Lower leg skin (tissue), 3 donors: Measurements from ENCODE around the gene CMIP.

ENCODE experiments used
- POLR2A ChIP-seq, 2 donors: fragments of 450-650 bp; IDR thresholded peaks; one replicate each; pipeline ENCODE4 v1.6.1; 2016 to 2017; ENCODE audit warnings: antibody characterized with exemption in 2 of 2, mild to moderate bottlenecking in 1 of 2, moderate library complexity in 1 of 2
- TF ChIP-seq, protein P1 (sequence below), 3 donors: fragments of 450-650 bp; IDR thresholded peaks; one replicate each; pipeline ENCODE4 v1.5.1; 2016; ENCODE audit warnings: antibody characterized with exemption in 3 of 3, mild to moderate bottlenecking in 3 of 3, moderate library complexity in 2 of 3

DNA sequence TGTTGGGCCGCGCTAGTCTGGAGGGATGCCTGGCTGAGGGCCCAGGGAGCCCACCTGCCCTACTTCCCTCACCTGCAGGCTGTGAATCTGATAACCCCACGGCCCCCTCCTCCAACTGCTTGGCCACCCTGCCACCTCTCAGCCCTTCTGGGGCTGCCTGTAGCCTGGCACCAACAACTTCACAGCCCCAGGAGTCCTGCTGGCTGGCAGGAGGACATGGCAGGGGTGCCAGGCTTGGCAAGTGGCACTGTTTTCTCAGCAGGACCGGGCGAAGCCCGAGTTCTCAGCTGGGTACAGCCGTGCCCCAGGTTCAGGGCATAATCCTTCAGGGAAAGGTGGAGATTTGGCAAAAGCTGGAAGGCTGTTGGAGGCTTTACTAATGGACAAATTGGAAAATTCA, 129.6 kb downstream of the CMIP start:
- TF ChIP-seq, protein P1, sequence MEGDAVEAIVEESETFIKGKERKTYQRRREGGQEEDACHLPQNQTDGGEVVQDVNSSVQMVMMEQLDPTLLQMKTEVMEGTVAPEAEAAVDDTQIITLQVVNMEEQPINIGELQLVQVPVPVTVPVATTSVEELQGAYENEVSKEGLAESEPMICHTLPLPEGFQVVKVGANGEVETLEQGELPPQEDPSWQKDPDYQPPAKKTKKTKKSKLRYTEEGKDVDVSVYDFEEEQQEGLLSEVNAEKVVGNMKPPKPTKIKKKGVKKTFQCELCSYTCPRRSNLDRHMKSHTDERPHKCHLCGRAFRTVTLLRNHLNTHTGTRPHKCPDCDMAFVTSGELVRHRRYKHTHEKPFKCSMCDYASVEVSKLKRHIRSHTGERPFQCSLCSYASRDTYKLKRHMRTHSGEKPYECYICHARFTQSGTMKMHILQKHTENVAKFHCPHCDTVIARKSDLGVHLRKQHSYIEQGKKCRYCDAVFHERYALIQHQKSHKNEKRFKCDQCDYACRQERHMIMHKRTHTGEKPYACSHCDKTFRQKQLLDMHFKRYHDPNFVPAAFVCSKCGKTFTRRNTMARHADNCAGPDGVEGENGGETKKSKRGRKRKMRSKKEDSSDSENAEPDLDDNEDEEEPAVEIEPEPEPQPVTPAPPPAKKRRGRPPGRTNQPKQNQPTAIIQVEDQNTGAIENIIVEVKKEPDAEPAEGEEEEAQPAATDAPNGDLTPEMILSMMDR (IDR thresholded peaks at IDR 0.05) = no peak
- TF ChIP-seq POLR2A (IDR thresholded peaks at IDR 0.05) = no peak
